Small intestine (tissue), 7 donors: ENCODE data around the gene NPC1. TPM values are rescaled to one million over a fixed set of nuclear protein-coding genes. Genes with fewer than 3 reads are reported as not detected.
"Not testable (repeated sequence)": the region's sequence is repeated elsewhere in the genome, so short reads cannot be mapped to it uniquely, and the experiment has no call there.

Source experiments
- DNase-seq, 2 donors: peaks; one replicate each; pipeline versions ENCODE4 v3.0.0 to v3.0.0-alpha.2; 2013
- FAIRE-seq: peaks from 2 replicates; lab custom pipeline; 2012; peaks lifted over from hg19 to GRCh38; lab: Jason Lieb, UNC
- H3K27ac ChIP-seq, 3 donors: one replicate each; pipeline ENCODE4 v1.5.1; 2013; ENCODE audit warnings: low read length in 2 of 3, mild to moderate bottlenecking in 2 of 3, control low read depth in 1 of 3, inconsistent platforms in 1 of 3, low read depth in 1 of 3, moderate library complexity in 1 of 3
- H3K27me3 ChIP-seq, 3 donors: one replicate each; pipeline ENCODE4 v1.6.1; 2013; ENCODE audit warnings: low read length in 3 of 3, inconsistent platforms in 1 of 3; ENCODE audit not compliant: control insufficient read depth in 3 of 3, insufficient read depth in 3 of 3
- H3K36me3 ChIP-seq, 3 donors: one replicate each; pipeline ENCODE4 v1.6.1; 2013; ENCODE audit warnings: low read length in 3 of 3, inconsistent platforms in 1 of 3, low read depth in 1 of 3, mild to moderate bottlenecking in 1 of 3, moderate library complexity in 1 of 3; ENCODE audit not compliant: control insufficient read depth in 3 of 3, insufficient read depth in 2 of 3
- H3K4me1 ChIP-seq, 3 donors: one replicate each; pipeline ENCODE4 v1.6.1; 2013; ENCODE audit warnings: low read length in 2 of 3, inconsistent platforms in 1 of 3, low read depth in 1 of 3, mild to moderate bottlenecking in 1 of 3, moderate library complexity in 1 of 3; ENCODE audit not compliant: control insufficient read depth in 3 of 3, insufficient read depth in 2 of 3
- H3K4me3 ChIP-seq, 3 donors: one replicate each; pipeline ENCODE4 v1.5.1; 2013; ENCODE audit warnings: low read length in 3 of 3, control low read depth in 1 of 3, inconsistent platforms in 1 of 3, low read depth in 1 of 3, mild to moderate bottlenecking in 1 of 3, moderate library complexity in 1 of 3
- H3K9me3 ChIP-seq, 2 donors: one replicate each; pipeline ENCODE4 v1.6.1; 2013; ENCODE audit warnings: low read depth in 1 of 2, low read length in 1 of 2; ENCODE audit not compliant: control insufficient read depth in 2 of 2, insufficient read depth in 1 of 2
- WGBS, 3 donors: extraction: QIAGEN DNeasy Blood & Tissue Kit; methylation state at CpG; one replicate each; pipeline ENCODE4 v1.1.7; 2013; 5-methylcytosine and 5-hydroxymethylcytosine counted together
- polyA plus RNA-seq, 4 donors: library from polyadenylated mRNA; stranded (reverse) in 3 of 4; unstranded in 1 of 4; fragments of 200-250 nt in 3 of 4; fragments of 120-200 nt in 1 of 4; gene quantifications; one replicate each; pipeline versions ENCODE4 v1.2.1 to v1.2.3, GENCODE V29; 2013
- donor health status: healthy with polysubstance abuse.
- donor health status: control.
- donor health status: control.
- donor health status: Bipolar disorder and iron deficiency.
- donor health status: healthy.

The NPC1 gene
- polyA plus RNA-seq, 4 donors = 8.7 to 35.7 (median 20.9) TPM

GRCh38 chr18:23569299-23570063 is 16.8 kb downstream of the NPC1 start:
- no peak for FAIRE-seq

GRCh38 chr18:23568281-23569138 is 17.8 kb downstream of the NPC1 start:
- H3K9me3 ChIP-seq = no peaks in the 10 kb centered on the region
- no peak overlapping the region for H3K4me3 ChIP-seq
- WGBS, 3 donors = 77 to 78% (median 77%) methylated on average over 7 of the region's 7 CpGs
- FAIRE-seq (no peak), DNase-seq (peak in 1 of 2 donors; percentile 58)
- peak overlapping the region in 1 of 3 donors; percentile 51 for H3K27ac ChIP-seq
- H3K4me1 ChIP-seq = peaks cover 0 to 28% (median 0%) of the 10 kb centered on the region in 3 donors
- H3K36me3 ChIP-seq = peaks cover 6 to 29% (median 28%) of the 10 kb centered on the region in 3 donors
- no peaks in the 10 kb centered on the region for H3K27me3 ChIP-seq

More at GRCh38 chr18:23569299-23570063, 16.8 kb downstream of the NPC1 start:
- Histone ChIP-seq H3K4me1 (peaks cover 0 to 33% (median 5%) of the 10 kb centered on the region in 3 donors), H3K36me3 (peaks cover 6 to 28% (median 28%) of the 10 kb centered on the region in 3 donors), H3K9me3 (no peaks in the 10 kb centered on the region), H3K27me3 (no peaks in the 10 kb centered on the region), H3K4me3 (no peak overlapping the region), H3K27ac (peak overlapping the region in 1 of 3 donors; percentile 15)
- DNase-seq = peak; percentile 53 to 68
- WGBS, 3 donors = 66 to 86% (median 75%) methylated on average over 5 of the region's 5 CpGs

- FAIRE-seq (no peak), DNase-seq (no peak)
- Histone ChIP-seq H3K4me3 (no peak overlapping the region), H3K36me3 (peaks cover 4 to 32% (median 28%) of the 10 kb centered on the region in 3 donors), H3K27ac (peak overlapping the region in 1 of 3 donors; percentile 51), H3K4me1 (peaks cover 0 to 25% (median 0%) of the 10 kb centered on the region in 3 donors), H3K27me3 (no peaks in the 10 kb centered on the region), H3K9me3 (no peaks in the 10 kb centered on the region)
- 93 to 96% (median 93%) methylated on average over 3 of the region's 3 CpGs for WGBS, 3 donors
Measured at GRCh38 chr18:23567671-23568070, 18.6 kb downstream of the NPC1 start.

- FAIRE-seq = no peak
- 59 to 70% (median 66%) methylated on average over 3 of the region's 3 CpGs for WGBS, 3 donors
- H3K27ac ChIP-seq = peak overlapping the region in 1 of 3 donors; percentile 4
- peaks cover 0 to 23% (median 0%) of the 10 kb centered on the region in 3 donors for H3K4me1 ChIP-seq
- DNase-seq = peak in 1 of 2 donors; percentile 24
- peaks cover 4 to 29% (median 28%) of the 10 kb centered on the region in 3 donors for H3K36me3 ChIP-seq
- no peaks in the 10 kb centered on the region for H3K27me3 ChIP-seq
- no peak overlapping the region for H3K4me3 ChIP-seq
- no peaks in the 10 kb centered on the region for H3K9me3 ChIP-seq
Measured at GRCh38 chr18:23565916-23566547, 20.3 kb downstream of the NPC1 start.

GRCh38 chr18:23563377-23564043 is 22.8 kb downstream of the NPC1 start:
- Histone ChIP-seq H3K27me3 (no peaks in the 10 kb centered on the region), H3K9me3 (no peaks in the 10 kb centered on the region), H3K27ac (no peak overlapping the region), H3K4me1 (peaks cover 0 to 8% (median 0%) of the 10 kb centered on the region in 3 donors), H3K4me3 (no peak overlapping the region), H3K36me3 (peaks cover 4 to 35% (median 24%) of the 10 kb centered on the region in 3 donors)
- no peak for DNase-seq
- FAIRE-seq = no peak
- WGBS, 3 donors = 90 to 97% (median 96%) methylated on average over 2 of the region's 2 CpGs

- H3K9me3 ChIP-seq = no peaks in the 10 kb centered on the region
- no peak overlapping the region for H3K4me3 ChIP-seq
- peaks cover 11 to 43% (median 21%) of the 10 kb centered on the region in 3 donors for H3K36me3 ChIP-seq
- DNase-seq = no peak
- H3K4me1 ChIP-seq = no peaks in the 10 kb centered on the region
- no peaks in the 10 kb centered on the region for H3K27me3 ChIP-seq
- no peak for FAIRE-seq
- WGBS, 3 donors = 91 to 97% (median 97%) methylated on average over 4 of the region's 4 CpGs
- H3K27ac ChIP-seq = no peak overlapping the region
Measured at GRCh38 chr18:23560186-23560585, 26.1 kb downstream of the NPC1 start.

- not testable (repeated sequence) for DNase-seq, H3K27ac ChIP-seq, H3K9me3 ChIP-seq, H3K4me3 ChIP-seq, H3K27me3 ChIP-seq, FAIRE-seq, H3K4me1 ChIP-seq
- WGBS, 3 donors = 95 to 98% (median 97%) methylated on average over 8 of the region's 8 CpGs
- H3K36me3 ChIP-seq = peaks cover 15 to 58% (median 38%) of the 10 kb centered on the region in 3 donors
Measured at GRCh38 chr18:23557511-23557910, 28.8 kb downstream of the NPC1 start.
